LNCaP clone FGC (cell line): ENCODE results near the gene UTP3.
"Not testable (repeated sequence)": the region's sequence is repeated elsewhere in the genome, so short reads cannot be mapped to it uniquely, and the experiment has no call there.

Source experiments
- DNase-seq: peaks from one replicate; pipeline ENCODE4 v3.0.0-alpha.2; 2011; ENCODE audit warnings: low read depth
- H3K4me3 ChIP-seq: 2 replicates; pipeline ENCODE4 v1.5.1; 2011; ENCODE audit warnings: mild to moderate bottlenecking, low read depth, low read length, control low read depth
- TF ChIP-seq, protein P1 (sequence below): IDR thresholded peaks from 2 replicates; pipeline ENCODE4 v1.5.1; 2012; ENCODE audit warnings: mild to moderate bottlenecking; ENCODE audit not compliant: control insufficient read depth, insufficient read depth; ENCODE audit errors: extremely low read depth

The UTP3 gene

DNA sequence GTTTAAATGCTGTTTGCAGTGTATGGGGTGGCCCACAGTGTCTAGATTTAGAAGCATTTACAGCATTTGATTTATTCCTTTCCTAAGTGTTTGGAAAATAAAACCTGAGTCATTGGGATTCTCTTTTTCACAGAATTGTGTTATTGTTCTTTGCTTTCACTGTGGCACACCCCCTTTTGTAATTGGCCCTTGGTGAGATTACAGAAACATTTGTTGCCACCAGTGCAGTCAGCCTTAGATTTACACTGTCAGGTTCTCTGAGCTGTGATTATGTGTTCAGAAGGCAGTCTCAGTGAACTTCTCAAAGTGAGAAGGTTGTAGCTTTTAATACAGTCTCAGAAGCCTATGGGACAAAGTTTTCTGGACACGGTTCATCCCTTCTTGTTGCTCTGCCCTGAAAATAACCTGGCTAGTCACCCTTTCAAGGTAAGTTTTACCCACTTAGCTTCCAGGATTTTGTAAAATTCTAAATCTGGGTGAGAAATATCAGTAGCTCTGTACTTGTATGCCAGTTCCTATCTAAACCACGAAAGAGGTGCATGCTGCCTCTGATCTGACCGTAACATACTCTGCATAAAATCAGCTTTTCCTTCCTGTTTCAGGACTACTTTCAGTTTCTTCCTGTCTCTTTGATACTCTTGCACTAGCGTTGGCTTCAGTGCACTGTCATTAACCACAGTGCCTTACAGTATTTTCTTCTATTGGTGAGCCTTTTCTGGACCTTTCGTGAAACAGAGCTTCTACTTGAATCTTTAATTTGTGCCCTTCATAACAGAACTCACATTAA, 46.0 kb downstream of the UTP3 start:
- DNase-seq = no peak
- TF ChIP-seq, protein P1, sequence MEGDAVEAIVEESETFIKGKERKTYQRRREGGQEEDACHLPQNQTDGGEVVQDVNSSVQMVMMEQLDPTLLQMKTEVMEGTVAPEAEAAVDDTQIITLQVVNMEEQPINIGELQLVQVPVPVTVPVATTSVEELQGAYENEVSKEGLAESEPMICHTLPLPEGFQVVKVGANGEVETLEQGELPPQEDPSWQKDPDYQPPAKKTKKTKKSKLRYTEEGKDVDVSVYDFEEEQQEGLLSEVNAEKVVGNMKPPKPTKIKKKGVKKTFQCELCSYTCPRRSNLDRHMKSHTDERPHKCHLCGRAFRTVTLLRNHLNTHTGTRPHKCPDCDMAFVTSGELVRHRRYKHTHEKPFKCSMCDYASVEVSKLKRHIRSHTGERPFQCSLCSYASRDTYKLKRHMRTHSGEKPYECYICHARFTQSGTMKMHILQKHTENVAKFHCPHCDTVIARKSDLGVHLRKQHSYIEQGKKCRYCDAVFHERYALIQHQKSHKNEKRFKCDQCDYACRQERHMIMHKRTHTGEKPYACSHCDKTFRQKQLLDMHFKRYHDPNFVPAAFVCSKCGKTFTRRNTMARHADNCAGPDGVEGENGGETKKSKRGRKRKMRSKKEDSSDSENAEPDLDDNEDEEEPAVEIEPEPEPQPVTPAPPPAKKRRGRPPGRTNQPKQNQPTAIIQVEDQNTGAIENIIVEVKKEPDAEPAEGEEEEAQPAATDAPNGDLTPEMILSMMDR = no peak
- peak overlapping the region; percentile 43 for H3K4me3 ChIP-seq

DNA sequence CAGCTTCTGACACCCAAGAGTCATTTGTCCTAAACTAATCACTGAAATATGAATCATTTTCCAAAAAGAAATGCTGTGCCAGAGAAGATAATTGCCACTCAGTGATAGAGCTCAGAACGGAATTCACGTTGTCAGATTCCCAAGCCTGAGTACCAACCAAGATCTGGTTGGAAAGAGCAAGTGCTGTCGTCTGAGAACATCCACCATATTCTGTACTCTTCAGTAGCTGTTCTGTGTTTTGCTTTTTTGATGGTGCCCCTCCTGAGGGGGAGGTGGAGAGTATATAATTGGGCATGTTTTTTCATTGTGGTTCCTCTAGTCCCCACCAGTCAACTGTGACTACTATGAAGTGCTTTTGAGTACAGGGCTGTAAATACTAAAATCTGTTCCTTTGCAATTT, 46.6 kb downstream of the UTP3 start:
- TF ChIP-seq, protein P1 = no peak
- peak overlapping the region; percentile 43 for H3K4me3 ChIP-seq
- DNase-seq = no peak

DNA sequence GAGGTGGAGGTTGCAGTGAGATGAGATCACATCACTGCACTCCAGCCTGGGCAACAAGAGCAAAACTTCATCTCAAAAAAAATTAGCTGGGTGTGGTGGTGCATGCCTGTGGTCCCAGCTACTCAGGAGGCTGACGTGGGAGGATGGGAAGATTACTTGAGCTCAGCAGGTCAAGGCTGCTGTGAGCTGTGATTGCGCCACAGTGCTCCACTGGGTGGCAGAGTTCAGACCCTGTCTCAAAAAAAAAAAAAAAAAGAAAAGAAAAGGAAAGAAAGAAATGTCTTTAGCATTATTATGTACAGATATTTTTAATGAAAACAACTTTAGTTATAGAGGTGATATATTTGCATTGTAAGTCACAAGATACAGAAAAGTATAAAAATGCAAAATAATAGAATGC, 47.6 kb downstream of the UTP3 start:
- TF ChIP-seq, protein P1 = peak; percentile 52
- not testable (repeated sequence) for DNase-seq, H3K4me3 ChIP-seq

DNA sequence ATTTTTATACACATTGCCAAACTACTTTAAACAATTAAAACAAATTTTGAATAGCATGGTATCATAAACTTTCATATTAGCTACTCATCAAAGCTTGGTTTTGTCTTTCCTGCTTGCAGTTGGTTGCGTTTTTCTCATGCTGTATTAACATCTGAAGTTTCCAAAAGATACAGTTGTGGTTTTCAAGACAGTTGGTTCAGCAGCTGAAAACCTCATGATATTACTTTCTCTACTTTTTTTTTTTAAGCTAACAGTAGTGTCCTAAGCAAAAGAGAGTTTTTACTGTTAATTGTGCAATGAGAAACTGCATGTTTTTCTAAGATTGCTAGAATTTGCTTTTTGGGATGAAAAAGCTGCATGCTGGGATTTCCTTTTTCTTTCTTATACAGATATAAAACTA, 48.7 kb downstream of the UTP3 start:
- no peak for DNase-seq
- TF ChIP-seq, protein P1 = no peak
- H3K4me3 ChIP-seq = no peak overlapping the region

DNA sequence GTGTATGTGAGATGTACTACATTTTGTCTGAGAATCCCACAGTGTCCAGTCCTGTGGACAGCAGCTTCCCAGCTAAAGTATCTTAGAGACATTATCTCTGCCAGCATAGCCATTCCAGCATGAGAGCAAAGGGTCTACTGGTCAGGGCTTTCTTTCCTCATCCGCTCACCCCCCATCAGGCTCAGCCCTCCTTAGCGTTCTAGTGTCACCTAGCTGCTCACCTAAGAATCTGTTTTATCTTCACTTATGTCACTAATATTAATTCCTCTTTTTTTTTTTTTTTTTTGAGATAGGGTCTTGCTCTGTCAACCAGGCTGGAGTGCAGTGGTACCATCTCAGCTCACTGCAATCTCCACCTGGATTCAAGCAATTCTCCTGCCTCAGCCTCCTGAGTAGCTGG, 49.1 kb downstream of the UTP3 start:
- H3K4me3 ChIP-seq = no peak overlapping the region
- TF ChIP-seq, protein P1 = no peak
- DNase-seq = no peak

DNA sequence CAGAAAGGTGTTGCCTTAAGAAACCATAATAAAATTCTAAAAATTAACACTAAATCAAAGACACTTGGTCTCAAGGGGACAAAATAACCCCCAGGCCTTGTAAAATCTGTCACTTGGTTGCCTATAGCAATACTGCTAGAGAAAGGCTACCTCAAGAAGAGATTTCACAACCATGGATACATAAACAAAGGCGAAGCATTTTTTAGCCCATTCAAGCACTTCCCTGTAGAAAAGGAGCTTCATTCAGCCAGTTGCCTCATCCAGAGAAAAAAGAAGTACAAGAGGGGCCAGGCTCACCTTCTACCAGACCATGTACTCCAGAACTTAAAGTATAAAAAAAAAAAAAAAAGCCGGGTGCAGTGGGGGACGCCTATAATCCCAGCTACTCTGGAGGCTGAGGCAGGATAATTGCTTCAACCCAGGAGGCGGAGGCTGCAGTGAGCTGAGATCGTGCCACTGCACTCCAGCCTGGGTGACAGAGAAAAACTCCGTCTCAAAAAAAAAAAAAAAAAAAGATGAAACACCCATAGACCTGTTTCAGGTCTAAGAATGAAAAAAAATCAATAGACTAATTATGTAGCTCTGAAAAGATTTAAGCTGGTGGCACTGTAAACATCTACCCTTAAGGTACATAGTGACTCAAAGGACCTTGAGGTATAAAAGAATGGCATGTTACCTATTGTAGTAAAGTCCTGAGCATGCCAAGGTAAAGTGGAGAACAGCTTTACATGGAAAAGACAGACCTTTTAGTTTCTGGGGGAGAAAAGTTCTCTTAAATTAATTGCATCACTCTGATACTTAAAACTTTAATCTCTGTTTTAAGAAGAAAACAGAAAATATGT, 51.4 kb downstream of the UTP3 start:
- TF ChIP-seq, protein P1 = no peak
- DNase-seq = no peak
- H3K4me3 ChIP-seq = no peak overlapping the region
